NOMO-1 treated with DMSO at 0.1 percent for 48 hours (cell line): Measurements from ENCODE around the gene TOR1AIP1.
"Not testable (repeated sequence)": the region's sequence is repeated elsewhere in the genome, so short reads cannot be mapped to it uniquely, and the experiment has no call there.

Source experiments
- DNase-seq: peaks from one replicate; lab custom pipeline; 2025; ENCODE audit not compliant: unreplicated experiment; lab: John Stamatoyannopoulos, UW

Gene TOR1AIP1

DNA sequence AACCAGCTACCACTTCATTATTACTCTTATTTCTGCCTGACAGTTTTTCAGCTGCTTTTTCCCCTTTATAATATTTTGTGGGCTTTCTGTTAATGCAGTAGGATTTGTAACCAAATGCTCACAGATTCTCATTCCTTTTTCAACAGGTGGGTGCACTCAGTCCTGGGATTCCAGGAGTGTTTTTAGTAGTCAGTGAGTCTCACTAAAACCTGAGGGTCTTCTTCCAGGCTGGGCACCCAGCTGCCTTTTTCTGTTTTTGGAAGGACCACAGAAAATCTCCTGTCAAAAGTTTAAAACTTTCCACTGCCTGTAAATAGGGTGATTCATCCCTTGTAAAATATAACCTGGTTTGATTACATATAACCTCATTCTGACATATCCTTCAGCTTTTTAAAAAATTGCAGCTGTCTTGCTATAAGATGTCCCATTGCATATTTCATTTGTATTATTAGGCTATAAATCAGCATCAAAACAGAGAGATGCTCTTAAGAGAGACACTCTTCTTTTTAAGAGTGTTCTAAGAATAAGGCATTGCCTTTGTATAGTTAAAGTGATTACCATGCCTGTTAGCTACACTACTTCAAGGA lies 55.7 kb downstream of the TOR1AIP1 start:
- no peak for DNase-seq

DNA sequence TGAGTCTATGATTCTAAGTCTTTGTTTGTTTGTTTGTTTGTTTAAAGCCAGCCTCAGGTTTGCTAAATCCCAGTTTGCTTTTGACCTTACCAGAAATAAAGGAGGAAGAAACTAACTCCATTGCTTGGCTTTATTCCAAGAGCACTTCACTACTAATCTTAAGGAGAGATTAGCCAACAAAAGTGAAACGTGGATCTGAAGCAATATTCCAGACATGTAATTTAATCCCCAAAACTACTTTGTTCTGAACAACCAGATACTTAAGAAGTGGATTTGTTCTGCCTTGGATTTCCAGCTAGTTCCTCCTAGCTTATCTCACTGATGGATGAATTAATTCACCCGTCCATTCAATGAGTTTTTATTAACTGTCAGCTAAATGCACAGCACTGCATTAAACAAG lies 56.7 kb downstream of the TOR1AIP1 start:
- DNase-seq: no peak

DNA sequence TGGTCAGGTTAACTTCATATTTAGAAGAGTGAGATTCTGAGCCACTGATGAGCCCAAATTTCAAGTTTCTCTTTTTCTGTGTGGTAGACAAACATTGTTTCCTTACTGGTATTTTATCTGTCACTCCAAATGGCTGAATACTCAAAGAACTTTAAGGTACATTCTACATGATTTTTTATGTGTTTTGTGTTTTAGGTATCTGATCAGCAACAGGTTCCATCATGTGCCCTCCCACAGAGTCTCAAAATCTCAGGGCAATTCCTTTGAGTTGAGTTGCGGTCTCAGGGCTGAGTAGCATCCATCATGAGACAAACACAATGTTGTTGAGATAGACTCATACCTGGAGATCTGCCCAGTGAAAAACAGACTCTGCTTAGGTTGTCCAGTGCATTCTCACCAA lies 57.9 kb downstream of the TOR1AIP1 start:
- no peak for DNase-seq

DNA sequence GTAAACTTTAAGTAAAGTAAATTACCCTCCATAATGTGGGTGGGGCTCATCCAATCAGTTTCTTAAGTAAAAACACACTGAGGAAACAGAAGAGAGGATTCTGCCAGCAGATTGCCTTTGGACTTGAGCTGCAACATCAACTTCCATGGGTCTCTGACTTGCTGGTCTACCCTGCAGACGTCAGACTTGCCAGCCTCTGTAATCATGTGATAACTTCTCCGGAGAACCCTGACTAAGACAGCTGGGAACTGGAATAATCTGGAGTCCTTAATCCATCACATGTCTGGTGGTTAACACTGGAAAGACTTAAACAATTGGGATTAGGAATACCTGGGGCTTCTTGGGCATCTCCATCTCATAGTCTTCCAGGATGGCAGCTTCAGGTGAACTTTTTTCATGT lies 59.4 kb downstream of the TOR1AIP1 start:
- DNase-seq: no peak

DNA sequence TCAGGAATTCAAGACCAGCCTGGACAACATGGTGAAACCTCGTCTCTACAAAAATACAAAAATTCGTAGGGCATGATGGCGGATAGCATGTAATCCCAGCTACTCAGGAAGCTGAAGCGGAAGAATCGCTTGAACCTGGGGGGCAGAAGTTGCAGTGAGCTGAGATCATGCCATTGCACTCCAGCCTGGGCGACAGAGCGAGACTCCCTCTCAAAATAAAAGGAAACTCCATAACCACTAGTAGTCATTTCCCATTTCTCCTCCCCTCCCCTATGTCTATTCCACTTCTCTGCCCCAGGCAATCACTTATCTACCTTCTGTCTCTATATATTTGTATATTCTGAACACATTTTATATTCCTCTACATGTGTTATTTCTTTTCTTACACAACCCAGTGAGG lies 68.6 kb downstream of the TOR1AIP1 start:
- peak; percentile 46 for DNase-seq

DNA sequence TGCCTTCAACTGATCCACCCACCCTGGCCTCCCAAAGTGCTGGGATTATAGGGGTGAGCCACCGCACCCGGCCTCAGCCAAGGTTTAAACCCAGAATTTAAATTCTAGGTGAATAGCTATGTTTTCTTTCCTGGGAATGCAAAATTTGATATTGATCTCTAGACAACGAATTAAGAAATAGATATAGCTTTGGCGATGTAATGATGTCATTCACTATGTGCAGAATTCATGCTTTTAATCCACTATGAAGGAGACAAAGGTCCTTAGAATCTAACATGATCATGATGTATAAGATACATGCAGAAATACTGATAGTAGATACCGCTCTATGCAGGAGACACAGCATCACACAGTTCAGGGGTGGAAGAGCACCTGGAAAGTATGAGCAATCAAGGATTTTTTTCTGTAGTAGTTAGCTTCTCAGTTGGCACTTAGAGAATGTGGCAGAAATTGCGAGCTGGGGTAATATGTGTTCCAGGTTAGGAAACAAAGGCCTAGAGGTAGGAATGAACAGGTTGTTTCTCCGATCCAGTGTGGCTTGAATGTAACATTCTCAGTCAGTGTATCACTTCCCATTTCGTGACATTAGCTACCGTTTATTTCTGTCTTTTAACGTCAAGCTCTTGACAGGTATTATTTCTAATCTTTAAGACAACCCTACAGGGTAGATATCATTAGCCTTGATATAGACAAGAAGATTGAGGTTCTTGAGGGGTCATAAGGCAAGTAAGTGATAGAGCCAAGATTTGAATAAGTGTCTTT lies 69.5 kb downstream of the TOR1AIP1 start:
- DNase-seq: peak; percentile 60

DNA sequence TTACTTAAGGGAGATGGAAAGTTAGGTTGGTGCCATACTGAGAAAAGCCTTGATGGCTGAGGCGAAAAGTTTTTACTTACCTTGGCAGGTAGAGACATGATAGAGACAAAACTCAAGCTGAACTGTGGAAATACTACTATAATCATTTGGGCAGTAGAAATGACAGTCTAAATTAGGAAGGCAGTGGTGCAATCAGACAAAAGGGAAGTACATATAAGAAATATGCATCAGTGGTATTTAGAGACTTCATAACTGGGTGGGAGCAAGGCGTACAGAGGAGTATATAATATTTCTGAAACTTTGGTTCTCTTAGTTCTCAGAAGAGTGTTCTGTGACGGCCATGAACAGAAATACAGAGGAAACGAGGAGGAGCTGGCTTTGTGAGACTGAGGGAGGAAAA lies 70.1 kb downstream of the TOR1AIP1 start:
- peak; percentile 87 for DNase-seq

DNA sequence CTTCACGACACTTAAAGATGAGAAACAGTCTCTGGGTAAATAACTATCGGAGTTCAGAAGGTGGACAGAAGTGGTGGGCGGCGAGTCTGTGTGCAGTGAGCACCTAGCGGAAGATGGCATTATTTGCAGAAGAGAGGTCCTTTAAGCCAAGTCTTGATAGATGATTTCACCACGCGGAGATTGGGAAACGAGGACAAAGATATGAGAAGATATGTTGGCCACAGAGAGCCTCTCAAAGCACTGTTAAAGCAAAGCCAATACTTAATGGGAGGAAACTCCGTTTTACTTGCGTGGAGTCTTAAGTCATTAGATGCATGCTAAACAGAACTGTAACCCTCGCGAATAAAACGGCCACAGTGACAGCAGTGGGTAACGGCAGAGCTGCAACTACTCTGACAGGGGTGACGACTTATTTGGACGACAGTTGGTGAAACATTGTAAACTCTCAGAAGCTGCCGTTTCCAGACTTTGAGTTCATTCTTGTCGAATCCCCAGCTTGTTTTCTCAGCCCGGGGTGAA lies 71.9 kb downstream of the TOR1AIP1 start:
- DNase-seq: peak; percentile 81

DNA sequence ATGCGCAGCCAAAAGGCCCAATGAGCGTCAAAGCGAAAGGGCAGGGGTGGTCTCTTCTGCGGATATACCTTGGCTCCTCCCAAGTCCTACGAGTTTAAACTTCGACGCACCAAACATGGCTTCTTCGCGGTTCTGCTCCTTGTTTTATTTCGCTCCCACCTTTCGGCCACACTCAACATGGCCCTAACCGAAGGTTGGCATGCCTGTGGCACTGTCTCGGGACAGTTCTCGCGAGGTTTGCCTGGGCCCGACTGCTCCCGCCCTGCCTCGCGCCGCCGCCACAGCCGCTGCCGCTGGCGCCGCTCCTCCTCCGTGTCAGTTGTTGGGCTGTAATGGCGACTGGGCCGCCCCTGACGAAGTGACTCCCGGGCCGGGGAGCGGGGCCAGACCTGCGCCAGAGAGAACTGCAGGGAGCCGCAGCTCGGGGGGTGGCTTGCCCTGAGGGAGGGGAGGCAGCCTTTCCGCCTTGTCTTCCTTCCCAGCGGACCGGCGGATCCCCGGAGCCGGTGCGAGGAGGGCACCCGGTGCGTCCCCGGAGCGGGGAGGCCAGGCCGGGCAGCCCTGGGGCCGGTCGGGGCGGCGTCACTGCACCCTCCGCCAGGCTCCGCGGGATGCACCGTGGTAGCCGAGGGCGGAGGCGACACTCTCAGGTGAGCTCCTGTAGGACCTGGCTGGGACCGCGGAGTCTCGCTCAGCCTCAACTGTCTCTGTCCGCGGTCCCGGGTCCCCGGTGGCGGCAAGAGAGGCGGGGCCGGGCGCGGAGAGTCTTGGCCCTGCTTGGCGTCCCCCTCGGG lies 72.6 kb downstream of the TOR1AIP1 start, which contains the start of gene CEP350:
TSS of gene CEP350 (plus strand) at position 318 of the 794 bp plus-strand sequence. CDS start 31,372 bp downstream, outside the sequence.
- DNase-seq: peak; percentile 98

DNA sequence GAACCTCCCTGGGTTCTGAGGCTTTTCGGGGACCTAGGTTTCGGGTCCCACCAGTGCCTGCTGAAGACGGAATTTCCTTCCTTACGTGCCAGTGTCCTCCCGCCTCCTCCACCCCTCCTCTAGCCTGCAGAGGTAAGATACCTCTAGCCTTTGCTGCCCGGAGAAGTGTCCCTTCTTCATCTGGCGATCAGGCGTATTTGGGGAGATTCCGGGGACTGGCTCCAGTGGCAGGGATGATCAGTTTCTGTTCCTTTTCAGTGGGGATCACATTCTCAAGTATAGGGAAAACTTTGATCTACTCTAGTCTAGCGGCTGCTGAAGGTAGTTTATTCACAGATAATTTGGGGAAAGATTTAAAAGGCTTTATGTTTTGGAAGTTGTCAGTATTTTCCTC lies 73.2 kb downstream of the TOR1AIP1 start:
- no peak for DNase-seq

DNA sequence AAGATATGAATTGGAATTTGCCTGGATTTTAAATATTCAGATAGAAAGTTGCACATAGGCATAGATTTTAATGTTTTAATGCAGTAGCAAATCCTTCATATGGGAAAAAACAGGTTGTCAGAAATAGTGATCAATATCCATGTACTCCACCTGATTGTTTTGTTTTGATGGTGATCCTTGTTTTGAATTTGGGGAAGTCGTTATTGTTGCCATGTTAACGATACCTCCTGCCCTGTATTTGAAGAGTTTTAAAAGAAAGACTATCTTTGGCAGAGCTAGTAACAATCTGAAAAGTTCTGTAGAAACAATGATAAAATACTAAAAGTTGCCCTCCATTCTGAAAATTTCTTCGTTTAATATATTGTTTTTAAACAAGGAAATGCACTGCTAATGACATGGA lies 73.6 kb downstream of the TOR1AIP1 start:
- peak; percentile 48 for DNase-seq

DNA sequence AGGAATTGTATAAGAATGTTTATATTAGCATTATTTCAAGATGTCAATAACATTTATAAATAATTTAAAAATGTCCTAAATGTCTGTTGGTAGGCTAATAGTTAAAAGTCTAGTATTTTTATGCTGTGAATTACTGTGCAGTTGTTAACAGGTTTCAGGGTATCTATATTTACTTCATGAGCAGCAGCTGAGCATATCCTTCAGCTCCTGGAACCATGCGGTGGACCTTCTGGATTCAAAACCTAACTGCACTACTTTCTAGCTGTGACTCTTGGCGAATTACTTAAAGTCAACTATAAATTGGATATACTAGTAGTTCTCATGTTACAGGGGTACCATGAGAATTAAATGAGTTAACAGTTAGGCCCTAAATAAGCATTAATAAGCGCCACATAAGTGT lies 76.3 kb downstream of the TOR1AIP1 start:
- DNase-seq: no peak

DNA sequence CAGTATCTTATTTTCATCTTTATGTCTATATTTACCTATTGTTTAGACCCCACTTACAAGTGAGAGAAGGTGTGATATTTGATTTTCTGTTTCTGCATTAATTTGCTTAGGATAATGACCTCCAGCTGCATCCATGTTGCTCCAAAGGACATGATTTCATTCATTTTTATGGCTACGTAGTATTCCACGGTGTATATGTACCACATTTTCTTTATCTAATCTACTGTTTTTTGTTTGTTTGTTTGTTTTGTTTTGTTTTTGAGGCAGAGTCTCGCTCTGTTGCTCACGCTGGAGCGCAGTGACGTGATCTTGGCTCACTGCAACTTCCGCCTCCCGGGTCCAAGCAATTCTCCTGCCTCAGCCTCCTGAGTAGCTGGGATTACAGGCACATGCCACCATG lies 80.1 kb downstream of the TOR1AIP1 start:
- DNase-seq: not testable (repeated sequence)

DNA sequence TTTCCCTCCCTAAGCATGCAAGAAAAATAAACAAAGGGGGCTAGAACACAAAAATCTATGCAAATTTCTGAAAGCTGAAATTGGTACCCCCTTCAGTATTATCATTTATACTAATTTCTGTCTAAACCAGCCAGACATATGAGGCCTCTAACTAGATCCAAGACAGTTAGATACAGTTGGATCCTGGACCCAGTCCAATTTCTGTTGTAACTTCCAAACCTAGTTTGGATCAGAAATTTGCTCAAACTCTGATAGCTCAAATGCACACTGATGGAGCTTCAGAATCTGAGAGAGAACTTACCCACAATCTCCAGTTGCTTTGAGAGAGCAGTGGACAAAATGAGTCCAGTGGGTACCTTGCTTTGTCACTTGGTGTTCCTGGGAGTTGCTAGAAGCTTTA lies 84.5 kb downstream of the TOR1AIP1 start:
- DNase-seq: no peak

DNA sequence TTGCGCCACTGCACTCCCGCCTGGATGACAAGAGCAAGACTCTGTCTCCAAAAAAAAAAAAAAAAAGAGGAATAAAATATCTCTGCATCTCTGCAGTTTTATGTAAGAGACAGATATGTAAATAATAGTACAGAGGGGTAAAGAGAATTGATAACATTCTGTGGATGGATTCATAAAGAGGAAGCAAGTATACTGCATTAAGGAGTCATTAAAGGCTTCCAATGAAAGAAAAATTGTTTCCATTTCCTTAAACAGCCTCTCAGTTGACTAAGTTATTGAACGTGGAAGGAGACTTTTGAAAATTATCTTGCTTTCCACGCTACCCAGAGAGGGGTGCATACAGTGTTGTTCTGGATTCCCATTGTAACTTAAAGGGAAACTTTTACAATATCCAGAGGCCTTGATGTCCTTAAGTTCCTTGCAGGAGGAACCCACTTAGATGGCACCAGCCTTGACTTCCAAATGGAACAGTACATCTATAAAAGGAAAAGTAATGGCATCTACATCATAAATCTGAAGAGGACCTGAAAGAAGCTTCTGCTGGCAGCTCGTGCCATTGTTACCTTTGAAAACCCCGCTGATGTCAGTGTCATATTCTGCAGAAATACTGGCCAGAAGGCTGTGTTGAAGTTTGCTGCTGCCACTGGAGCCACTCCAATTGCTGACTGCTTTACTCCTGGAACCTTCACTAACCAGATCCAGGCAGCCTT lies 86.4 kb downstream of the TOR1AIP1 start:
- no peak for DNase-seq

DNA sequence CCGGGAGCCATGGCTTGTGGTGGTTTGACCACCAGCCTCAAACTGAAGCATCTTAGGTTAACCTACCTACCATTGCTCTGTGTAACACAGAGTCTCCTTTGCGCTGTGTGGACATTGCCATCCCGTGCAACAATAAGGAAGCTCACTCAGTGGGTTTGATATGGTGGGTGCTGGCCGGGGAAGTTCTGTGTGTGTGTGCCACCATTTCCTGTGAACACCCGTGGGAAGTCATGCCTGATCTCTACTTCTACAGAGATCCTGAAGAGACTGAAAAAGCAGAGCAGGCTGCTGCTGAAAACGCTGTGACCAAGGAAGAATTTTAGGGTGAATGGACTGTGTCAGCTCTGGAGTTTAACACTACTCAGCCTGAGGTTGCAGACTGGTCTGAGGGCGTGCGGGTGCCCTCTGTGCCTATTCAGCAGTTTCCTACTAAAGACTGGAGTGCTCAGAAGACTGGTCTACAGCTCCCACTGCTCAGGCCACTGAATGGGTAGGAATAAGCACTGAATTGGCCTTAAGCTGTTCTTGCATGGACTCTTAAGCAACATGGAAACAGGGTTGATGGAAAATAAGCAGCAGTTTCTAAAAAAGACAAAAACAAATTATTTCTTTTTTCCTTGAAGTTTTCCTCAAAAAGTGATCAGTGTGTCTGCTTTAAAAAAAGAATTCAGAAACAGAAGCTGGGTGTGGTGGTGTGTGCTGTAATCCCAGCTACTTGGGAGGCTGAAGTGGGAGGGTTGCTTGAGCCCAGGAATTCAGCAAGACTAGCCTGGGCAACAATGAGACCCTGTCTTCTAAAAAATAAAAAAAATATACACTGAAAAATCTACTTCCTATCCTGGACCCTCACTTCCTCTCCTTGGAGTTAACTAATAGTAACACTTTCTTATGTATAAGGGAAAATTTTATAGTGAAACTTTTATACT lies 87.2 kb downstream of the TOR1AIP1 start:
- DNase-seq: no peak
